HepG2 (cell line): ENCODE results near the gene TKFC. TPM values are rescaled to one million over a fixed set of nuclear protein-coding genes. Genes with fewer than 3 reads are reported as not detected.
A peak's percentile ranks its signal among the peaks of the same experiment; 100 is the strongest.

Source experiments
- ARNT2 ChIP-seq: sonication (generic); formaldehyde crosslinking; IDR thresholded peaks from 2 replicates; pipeline ENCODE4 v1.8.0; 2022; ENCODE audit warnings: mild to moderate bottlenecking, low read depth, missing genetic modification reagents, moderate library complexity
- MYC ChIP-seq: sonication (generic); formaldehyde crosslinking; IDR thresholded peaks from 2 replicates; pipeline ENCODE4 v1.9.0; 2021; ENCODE audit warnings: missing genetic modification reagents, borderline replicate concordance
- ZEB1 ChIP-seq: IDR thresholded peaks from 2 replicates; pipeline ENCODE4 v1.6.1; 2012; ENCODE audit warnings: mild to moderate bottlenecking, low read depth, inconsistent platforms; ENCODE audit not compliant: insufficient replicate concordance
- ZKSCAN5 ChIP-seq: sonication (generic); formaldehyde crosslinking; IDR thresholded peaks from 2 replicates; pipeline ENCODE4 v1.5.1; 2020; ENCODE audit warnings: mild to moderate bottlenecking, missing genetic modification reagents
- ZNF207 ChIP-seq: fragments of 450-650 bp; IDR thresholded peaks from 2 replicates; pipeline ENCODE4 v1.6.1; 2016; ENCODE audit warnings: antibody characterized with exemption, borderline replicate concordance
- ZNF775 ChIP-seq: sonication (generic); formaldehyde crosslinking; IDR thresholded peaks from 2 replicates; pipeline ENCODE4 v1.4.0; 2020; ENCODE audit warnings: missing genetic modification reagents, mild to moderate bottlenecking, moderate library complexity, borderline replicate concordance
- polyA plus RNA-seq, 8 experiments: library from polyadenylated mRNA; depleted of rRNA in 3 of 8; stranded (reverse) in 7 of 8; unstranded in 1 of 8; fragments of >200 nt; fragmentation: Illumina TruSeq in 4 of 8; extraction: Trizol in 4 of 8; gene quantifications; 2 replicates each; pipeline versions ENCODE4 v1.2.1 to v1.2.3, GENCODE V29; 2011 to 2016; ENCODE audit warnings: low read depth in 4 of 8, missing spikeins in 1 of 8, mixed read lengths in 1 of 8; ENCODE audit not compliant: insufficient read depth in 1 of 8
- total RNA-seq, 5 experiments: library from RNA; depleted of rRNA; stranded (reverse); fragments of >200 nt; fragmentation: Illumina TruSeq; extraction: Trizol; gene quantifications; 2 replicates each; pipeline ENCODE4 v1.2.3, GENCODE V29; 2016; ENCODE audit warnings: low read depth in 1 of 5
- TF ChIP-seq, protein P1 (sequence below): IDR thresholded peaks from 2 replicates; pipeline ENCODE4 v1.6.1; 2012; ENCODE audit warnings: low read length, improper control_type of control experiment
- TF ChIP-seq, protein P2 (sequence below): sonication (generic); formaldehyde crosslinking; IDR thresholded peaks from 2 replicates; pipeline ENCODE4 v1.5.0; 2020; ENCODE audit warnings: mild to moderate bottlenecking, missing genetic modification reagents
- TF ChIP-seq, protein P3 (sequence below): IDR thresholded peaks from 2 replicates; pipeline ENCODE4 v1.6.1; 2016; ENCODE audit warnings: low read depth, missing genetic modification reagents, missing compliant biosample characterization
- TF ChIP-seq, protein P4 (sequence below): sonication (generic); formaldehyde crosslinking; conservative IDR thresholded peaks from 2 replicates; pipeline ENCODE4 v1.8.0; 2022; ENCODE audit warnings: mild to moderate bottlenecking, moderate library complexity, missing genetic modification reagents

Gene TKFC
- total and polyA plus RNA-seq, 2 of the 13 experiments (the other 11 are each of a cell fraction or from before 2014, with no cell fraction given): 147 to 197 TPM

DNA sequence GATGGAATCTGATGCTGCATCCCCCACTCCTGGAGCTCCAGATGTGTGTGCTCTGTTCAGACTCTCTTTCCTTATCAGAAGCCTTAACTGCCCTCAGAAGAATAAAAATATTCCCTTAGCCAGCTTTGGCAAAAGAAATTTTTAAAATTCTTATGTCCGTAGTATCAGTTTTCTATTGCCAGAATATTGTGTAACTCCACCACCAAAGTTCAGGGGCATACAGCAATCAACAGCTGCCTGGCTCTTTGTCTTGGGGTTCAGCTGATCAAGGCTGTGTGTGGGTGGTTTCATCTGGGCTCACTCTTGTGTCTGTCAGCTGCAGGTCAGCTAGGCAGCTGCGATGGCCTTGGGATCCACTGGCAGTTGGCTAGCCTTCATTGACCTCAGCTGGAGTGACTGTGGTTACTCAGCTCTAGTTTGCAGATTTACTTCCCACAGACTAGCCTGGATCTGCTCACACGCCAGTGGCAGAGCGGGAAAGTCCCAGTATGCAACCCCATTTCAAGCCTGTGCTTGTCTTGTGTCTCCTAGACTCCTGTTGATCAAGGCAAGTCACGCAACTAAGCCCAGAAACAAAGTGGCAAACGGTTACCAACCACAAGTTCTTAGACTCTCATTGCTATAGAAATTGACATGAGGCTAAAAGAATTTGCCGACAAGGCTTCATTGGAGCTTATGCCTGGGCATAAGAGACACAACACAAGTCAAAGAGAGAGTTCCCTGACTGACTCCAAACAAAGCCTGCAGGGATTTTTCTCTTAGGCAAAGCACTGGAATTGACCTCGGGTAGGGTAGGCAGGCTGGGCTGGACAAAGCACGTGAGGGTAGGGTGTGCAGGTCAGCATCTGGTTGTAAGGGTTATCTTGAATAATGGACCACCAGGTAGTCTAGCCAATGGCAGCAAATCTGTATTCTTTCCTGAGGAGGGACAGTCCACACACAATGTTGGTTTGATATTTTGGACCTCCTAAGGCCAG, 36.6 kb downstream of the TKFC start (continued):
- TF ChIP-seq, protein P1, sequence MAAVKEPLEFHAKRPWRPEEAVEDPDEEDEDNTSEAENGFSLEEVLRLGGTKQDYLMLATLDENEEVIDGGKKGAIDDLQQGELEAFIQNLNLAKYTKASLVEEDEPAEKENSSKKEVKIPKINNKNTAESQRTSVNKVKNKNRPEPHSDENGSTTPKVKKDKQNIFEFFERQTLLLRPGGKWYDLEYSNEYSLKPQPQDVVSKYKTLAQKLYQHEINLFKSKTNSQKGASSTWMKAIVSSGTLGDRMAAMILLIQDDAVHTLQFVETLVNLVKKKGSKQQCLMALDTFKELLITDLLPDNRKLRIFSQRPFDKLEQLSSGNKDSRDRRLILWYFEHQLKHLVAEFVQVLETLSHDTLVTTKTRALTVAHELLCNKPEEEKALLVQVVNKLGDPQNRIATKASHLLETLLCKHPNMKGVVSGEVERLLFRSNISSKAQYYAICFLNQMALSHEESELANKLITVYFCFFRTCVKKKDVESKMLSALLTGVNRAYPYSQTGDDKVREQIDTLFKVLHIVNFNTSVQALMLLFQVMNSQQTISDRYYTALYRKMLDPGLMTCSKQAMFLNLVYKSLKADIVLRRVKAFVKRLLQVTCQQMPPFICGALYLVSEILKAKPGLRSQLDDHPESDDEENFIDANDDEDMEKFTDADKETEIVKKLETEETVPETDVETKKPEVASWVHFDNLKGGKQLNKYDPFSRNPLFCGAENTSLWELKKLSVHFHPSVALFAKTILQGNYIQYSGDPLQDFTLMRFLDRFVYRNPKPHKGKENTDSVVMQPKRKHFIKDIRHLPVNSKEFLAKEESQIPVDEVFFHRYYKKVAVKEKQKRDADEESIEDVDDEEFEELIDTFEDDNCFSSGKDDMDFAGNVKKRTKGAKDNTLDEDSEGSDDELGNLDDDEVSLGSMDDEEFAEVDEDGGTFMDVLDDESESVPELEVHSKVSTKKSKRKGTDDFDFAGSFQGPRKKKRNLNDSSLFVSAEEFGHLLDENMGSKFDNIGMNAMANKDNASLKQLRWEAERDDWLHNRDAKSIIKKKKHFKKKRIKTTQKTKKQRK: no peak
- TF ChIP-seq, protein P2, sequence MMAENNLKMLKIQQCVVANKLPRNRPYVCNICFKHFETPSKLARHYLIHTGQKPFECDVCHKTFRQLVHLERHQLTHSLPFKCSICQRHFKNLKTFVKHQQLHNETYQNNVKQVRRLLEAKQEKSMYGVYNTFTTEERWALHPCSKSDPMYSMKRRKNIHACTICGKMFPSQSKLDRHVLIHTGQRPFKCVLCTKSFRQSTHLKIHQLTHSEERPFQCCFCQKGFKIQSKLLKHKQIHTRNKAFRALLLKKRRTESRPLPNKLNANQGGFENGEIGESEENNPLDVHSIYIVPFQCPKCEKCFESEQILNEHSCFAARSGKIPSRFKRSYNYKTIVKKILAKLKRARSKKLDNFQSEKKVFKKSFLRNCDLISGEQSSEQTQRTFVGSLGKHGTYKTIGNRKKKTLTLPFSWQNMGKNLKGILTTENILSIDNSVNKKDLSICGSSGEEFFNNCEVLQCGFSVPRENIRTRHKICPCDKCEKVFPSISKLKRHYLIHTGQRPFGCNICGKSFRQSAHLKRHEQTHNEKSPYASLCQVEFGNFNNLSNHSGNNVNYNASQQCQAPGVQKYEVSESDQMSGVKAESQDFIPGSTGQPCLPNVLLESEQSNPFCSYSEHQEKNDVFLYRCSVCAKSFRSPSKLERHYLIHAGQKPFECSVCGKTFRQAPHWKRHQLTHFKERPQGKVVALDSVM: no peak
- TF ChIP-seq ZNF775 (CRISPR knock-in tag) (no peak), ZKSCAN5 (CRISPR knock-in tag) (no peak), ARNT2 (CRISPR knock-in tag) (no peak), ZNF207 (no peak), MYC (peak; percentile 44; the same call in 1 of the 2 replicates), ZEB1 (no peak)
- TF ChIP-seq, protein P3, sequence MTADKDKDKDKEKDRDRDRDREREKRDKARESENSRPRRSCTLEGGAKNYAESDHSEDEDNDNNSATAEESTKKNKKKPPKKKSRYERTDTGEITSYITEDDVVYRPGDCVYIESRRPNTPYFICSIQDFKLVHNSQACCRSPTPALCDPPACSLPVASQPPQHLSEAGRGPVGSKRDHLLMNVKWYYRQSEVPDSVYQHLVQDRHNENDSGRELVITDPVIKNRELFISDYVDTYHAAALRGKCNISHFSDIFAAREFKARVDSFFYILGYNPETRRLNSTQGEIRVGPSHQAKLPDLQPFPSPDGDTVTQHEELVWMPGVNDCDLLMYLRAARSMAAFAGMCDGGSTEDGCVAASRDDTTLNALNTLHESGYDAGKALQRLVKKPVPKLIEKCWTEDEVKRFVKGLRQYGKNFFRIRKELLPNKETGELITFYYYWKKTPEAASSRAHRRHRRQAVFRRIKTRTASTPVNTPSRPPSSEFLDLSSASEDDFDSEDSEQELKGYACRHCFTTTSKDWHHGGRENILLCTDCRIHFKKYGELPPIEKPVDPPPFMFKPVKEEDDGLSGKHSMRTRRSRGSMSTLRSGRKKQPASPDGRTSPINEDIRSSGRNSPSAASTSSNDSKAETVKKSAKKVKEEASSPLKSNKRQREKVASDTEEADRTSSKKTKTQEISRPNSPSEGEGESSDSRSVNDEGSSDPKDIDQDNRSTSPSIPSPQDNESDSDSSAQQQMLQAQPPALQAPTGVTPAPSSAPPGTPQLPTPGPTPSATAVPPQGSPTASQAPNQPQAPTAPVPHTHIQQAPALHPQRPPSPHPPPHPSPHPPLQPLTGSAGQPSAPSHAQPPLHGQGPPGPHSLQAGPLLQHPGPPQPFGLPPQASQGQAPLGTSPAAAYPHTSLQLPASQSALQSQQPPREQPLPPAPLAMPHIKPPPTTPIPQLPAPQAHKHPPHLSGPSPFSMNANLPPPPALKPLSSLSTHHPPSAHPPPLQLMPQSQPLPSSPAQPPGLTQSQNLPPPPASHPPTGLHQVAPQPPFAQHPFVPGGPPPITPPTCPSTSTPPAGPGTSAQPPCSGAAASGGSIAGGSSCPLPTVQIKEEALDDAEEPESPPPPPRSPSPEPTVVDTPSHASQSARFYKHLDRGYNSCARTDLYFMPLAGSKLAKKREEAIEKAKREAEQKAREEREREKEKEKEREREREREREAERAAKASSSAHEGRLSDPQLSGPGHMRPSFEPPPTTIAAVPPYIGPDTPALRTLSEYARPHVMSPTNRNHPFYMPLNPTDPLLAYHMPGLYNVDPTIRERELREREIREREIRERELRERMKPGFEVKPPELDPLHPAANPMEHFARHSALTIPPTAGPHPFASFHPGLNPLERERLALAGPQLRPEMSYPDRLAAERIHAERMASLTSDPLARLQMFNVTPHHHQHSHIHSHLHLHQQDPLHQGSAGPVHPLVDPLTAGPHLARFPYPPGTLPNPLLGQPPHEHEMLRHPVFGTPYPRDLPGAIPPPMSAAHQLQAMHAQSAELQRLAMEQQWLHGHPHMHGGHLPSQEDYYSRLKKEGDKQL (CRISPR knock-in tag): no peak
- TF ChIP-seq, protein P4, sequence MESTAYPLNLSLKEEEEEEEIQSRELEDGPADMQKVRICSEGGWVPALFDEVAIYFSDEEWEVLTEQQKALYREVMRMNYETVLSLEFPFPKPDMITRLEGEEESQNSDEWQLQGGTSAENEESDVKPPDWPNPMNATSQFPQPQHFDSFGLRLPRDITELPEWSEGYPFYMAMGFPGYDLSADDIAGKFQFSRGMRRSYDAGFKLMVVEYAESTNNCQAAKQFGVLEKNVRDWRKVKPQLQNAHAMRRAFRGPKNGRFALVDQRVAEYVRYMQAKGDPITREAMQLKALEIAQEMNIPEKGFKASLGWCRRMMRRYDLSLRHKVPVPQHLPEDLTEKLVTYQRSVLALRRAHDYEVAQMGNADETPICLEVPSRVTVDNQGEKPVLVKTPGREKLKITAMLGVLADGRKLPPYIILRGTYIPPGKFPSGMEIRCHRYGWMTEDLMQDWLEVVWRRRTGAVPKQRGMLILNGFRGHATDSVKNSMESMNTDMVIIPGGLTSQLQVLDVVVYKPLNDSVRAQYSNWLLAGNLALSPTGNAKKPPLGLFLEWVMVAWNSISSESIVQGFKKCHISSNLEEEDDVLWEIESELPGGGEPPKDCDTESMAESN (CRISPR knock-in tag): no peak
